ENCODE data around the gene TSSC4.

Gene TSSC4

GRCh38 chr11:2402106-2402505 lies 1.6 kb downstream of the TSSC4 start:
- no peak overlapping the region for H3K27ac ChIP-seq (replicated peaks)
- TF ChIP-seq SPI1 (IDR thresholded peaks at IDR 0.05; ENCODE audit: borderline replicate concordance, low read depth) (no peak), REST (IDR thresholded peaks at IDR 0.05; ENCODE audit: insufficient replicate concordance, low read depth) (no peak), CTCF (IDR thresholded peaks at IDR 0.05; ENCODE audit: insufficient read depth, low read length) (no peak), GABPA (IDR thresholded peaks at IDR 0.05; ENCODE audit: low read depth) (no peak), POLR2AphosphoS5 (IDR thresholded peaks at IDR 0.05; ENCODE audit: low read depth) (no peak)

GRCh38 chr11:2402890-2403645 lies 2.5 kb downstream of the TSSC4 start:
- DNase-seq (ENCODE audit: low read depth in 1 of 2, low spot score in 1 of 2), result no peak
- TF ChIP-seq POLR2AphosphoS5 (IDR thresholded peaks at IDR 0.05; ENCODE audit: low read depth), result no peak
- TF ChIP-seq CTCF (IDR thresholded peaks at IDR 0.05; ENCODE audit: insufficient read depth, low read length), result no peak
- no peak for TF ChIP-seq REST (IDR thresholded peaks at IDR 0.05; ENCODE audit: insufficient replicate concordance, low read depth)
- no peak for TF ChIP-seq SPI1 (IDR thresholded peaks at IDR 0.05; ENCODE audit: borderline replicate concordance, low read depth)
- TF ChIP-seq GABPA (IDR thresholded peaks at IDR 0.05; ENCODE audit: low read depth), result no peak
- H3K27ac ChIP-seq (replicated peaks), result no peak overlapping the region
- H3K4me3 ChIP-seq (replicated peaks; ENCODE audit: insufficient read depth, low read length), result no peak overlapping the region
- no peaks in the 10 kb centered on the region for H3K27me3 ChIP-seq (ENCODE audit: insufficient read depth, poor library complexity, severe bottlenecking)

More at GRCh38 chr11:2402106-2402505, 1.6 kb downstream of the TSSC4 start:
- DNase-seq (ENCODE audit: low read depth in 1 of 2, low spot score in 1 of 2), result no peak
- no peaks in the 10 kb centered on the region for H3K27me3 ChIP-seq (ENCODE audit: insufficient read depth, poor library complexity, severe bottlenecking)
- H3K4me3 ChIP-seq (replicated peaks; ENCODE audit: insufficient read depth, low read length), result no peak overlapping the region

- H3K4me3 ChIP-seq (replicated peaks; ENCODE audit: insufficient read depth, low read length), result no peak overlapping the region
- no peak for TF ChIP-seq POLR2AphosphoS5 (IDR thresholded peaks at IDR 0.05; ENCODE audit: low read depth)
- TF ChIP-seq CTCF (IDR thresholded peaks at IDR 0.05; ENCODE audit: insufficient read depth, low read length), result no peak
- TF ChIP-seq REST (IDR thresholded peaks at IDR 0.05; ENCODE audit: insufficient replicate concordance, low read depth), result no peak
- no peak for TF ChIP-seq SPI1 (IDR thresholded peaks at IDR 0.05; ENCODE audit: borderline replicate concordance, low read depth)
- TF ChIP-seq GABPA (IDR thresholded peaks at IDR 0.05; ENCODE audit: low read depth), result no peak
- no peaks in the 10 kb centered on the region for H3K27me3 ChIP-seq (ENCODE audit: insufficient read depth, poor library complexity, severe bottlenecking)
- DNase-seq (ENCODE audit: low read depth in 1 of 2, low spot score in 1 of 2), result no peak
- H3K27ac ChIP-seq (replicated peaks), result no peak overlapping the region
Observed at GRCh38 chr11:2404735-2405196, 4.2 kb downstream of the TSSC4 start.

Data from HL-60 (cell line).